GM18502 (cell line): ENCODE measurements around the gene TXNRD3.

Experiments used
- ATAC-seq: cut with Tn5 transposase; IDR thresholded peaks from one replicate; pipeline ENCODE4 v1.9.1; 2021; ENCODE audit warnings: mild to moderate bottlenecking; ENCODE audit not compliant: unreplicated experiment, poor library complexity

Gene TXNRD3

GRCh38 chr3:126654571-126655383 is at the start of gene TXNRD3:
TSS of gene TXNRD3 (minus strand) at chr3:126655124.
- ATAC-seq: no peak

GRCh38 chr3:126703512-126704493 is 48.9 kb upstream of the TXNRD3 start, which contains the start of gene CHCHD6:
TSS of gene CHCHD6 (plus strand) at chr3:126704240. CDS start at chr3:126704313, 73 bp downstream.
- ATAC-seq: peak; percentile 98

DNA sequence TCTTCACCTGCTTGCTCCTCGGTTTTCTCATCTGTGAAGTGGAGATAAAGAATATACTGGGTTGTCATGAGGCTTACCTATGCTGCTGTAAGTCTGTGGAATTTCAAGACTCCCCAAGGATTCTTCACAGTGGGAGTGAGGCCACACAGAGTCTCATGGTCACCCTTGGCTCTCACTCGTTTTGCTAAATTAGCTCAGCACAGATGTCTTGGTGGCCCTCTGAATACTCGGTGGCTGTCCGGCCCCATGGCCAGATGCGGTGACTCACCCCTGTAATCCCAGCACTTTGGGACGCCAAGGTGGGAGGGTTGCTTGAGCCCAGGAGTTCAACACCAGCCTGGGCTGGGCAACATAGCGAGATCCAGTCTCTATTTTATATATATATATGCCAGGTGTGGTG is 44.1 kb upstream of the TXNRD3 start:
- no peak for ATAC-seq

GRCh38 chr3:126696701-126697267 is 41.9 kb upstream of the TXNRD3 start:
- ATAC-seq: no peak

DNA sequence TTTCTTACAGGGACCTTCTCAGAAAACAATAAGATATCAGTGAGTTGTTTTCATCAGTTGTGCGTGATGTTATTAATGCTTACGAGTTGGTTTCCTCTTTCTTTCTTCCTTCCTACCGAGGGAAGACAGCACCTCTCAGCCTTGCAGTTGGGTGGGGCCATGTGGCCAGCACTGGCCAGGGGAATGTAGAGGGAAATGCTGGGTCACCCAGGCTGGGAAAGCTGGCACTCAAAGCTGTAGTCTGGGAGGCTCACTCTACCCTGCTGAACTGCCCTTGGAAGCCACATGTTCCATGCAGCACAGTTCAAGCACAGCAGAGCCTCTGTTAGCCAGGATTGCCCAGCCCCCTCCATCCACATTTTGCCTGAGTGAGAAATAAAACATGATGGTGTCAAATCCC is 39.0 kb upstream of the TXNRD3 start:
- ATAC-seq: no peak

DNA sequence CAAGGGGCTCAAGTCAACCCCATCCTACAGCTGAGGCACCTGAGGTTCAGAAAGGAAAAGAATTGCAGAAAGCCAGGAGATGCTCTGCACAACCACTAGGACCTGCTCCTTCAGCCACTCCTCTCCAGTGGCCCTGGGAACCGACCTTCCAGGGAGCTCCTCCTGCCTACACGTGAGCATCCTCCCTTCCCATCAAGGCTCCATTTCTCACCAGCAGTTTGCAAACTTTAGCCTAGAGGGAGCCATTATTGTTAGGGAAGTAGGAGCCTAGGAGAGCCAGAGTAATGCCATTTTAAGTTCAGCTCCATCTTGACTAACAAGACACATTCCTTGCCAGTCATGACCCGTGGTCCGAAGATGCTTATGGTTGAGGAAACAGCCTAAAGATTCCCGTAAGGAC is 37.9 kb upstream of the TXNRD3 start:
- no peak for ATAC-seq

- no peak for ATAC-seq
Observed at GRCh38 chr3:126691765-126692164, 36.8 kb upstream of the TXNRD3 start.

DNA sequence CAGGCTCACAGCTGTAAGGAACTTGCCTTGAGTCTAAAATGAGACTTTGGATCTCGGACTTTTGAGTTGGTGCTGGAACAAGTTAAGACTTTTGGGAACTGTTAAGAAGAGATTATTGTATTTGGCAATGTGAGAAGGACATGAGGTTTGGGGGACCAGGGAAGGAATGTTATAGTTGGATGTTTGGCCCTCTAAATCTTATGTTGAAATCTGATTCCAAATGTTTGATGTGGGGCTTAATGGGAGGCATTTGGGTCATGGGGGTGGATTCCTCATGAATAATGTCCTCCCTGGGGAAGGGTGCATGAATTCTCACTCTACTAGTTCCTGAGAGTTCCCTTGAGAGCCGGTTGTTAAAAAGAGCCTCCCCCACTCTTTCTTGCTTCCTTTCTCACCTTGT is 30.6 kb upstream of the TXNRD3 start:
- ATAC-seq: no peak

DNA sequence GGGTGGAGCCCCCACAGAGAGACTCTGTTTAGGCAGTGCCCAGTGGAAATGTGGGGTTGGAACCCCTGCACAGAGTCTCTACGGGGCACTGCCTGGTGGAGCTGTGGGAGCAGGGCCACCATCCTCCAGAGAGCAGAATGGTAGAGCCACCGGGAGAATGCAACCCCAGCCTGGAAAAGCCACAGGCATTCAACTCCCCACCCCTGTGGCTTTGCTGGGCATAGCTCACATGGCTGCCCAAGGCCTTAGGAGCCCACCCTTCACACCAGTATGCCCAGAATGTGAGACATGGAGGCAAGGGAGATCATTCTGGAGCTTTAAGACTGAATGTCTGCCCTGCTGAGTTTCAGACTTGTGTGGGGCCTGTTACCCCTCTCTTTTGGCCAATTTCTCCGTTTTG is 30.1 kb upstream of the TXNRD3 start:
- no peak for ATAC-seq

DNA sequence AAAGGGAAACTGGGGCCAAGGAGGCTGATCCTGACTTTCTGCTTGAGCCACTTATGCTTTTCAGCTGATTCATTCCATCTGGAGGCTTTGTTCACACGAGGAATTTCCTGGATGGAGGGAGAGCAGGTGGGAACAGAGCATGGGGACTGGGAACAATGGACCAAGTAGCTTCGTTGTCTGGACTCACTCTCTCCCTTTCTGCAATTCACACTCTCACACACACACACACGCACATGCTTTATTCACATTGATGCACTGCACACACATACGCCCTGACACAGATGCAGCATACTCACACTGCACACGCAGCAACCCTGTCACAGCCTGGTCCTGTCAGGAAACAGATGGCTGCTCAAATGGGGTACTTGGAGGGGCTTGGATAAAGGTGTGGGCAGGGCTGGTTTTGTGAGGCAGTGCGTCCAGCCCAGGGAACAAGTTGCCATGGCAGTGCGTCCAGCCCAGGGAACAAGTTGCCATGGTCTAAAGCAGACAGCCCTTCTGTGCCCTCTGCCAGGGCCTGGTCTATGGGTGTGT is 29.4 kb upstream of the TXNRD3 start:
- ATAC-seq: no peak

- no peak for ATAC-seq
Observed at GRCh38 chr3:126683069-126683468, 28.1 kb upstream of the TXNRD3 start.

GRCh38 chr3:126682009-126682408 is 27.1 kb upstream of the TXNRD3 start:
- ATAC-seq: no peak

- ATAC-seq: no peak
Observed at GRCh38 chr3:126680667-126681055, 25.7 kb upstream of the TXNRD3 start.

DNA sequence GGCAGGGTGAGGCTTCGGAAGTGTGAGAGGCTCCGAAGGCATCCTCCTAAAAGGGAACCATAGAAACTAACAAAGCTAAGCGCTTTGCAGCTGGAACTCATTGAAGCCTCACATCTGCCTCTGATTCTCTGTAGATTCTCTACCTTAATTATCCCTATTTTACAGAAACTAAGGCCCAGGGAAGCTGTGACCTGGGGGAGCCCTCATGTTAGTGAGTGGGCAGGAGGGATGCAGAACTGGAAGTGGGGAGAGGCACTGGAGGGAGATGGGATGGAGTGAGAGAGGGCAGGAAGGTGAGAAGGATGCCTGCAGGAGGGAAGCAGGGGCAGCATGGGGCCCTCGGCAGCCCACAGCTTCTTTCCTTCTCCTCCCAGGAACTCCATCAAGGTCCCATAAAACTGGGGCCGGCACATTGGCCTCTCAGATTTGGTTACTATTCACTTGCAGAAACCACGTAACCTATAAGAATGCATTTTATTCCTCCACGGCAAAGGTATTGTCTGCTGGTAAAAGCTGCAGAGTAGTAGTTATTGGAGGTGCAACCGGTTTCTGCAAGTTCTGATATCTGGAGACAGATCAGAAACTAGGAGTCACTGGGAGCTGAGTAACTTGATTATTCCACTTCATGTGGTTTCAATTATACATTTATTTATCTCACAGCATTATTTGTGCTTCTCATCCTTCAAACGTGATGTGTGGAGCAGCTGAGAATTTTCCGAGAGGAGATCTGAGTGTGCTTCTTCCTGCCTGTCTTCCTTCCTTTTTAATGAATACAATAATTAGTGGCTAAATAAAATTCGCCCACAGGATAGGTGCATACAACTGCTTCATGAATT is 25.1 kb upstream of the TXNRD3 start:
- no peak for ATAC-seq

GRCh38 chr3:126679318-126679751 is 24.4 kb upstream of the TXNRD3 start:
- no peak for ATAC-seq

GRCh38 chr3:126678693-126679317 is 23.9 kb upstream of the TXNRD3 start:
- ATAC-seq: no peak

GRCh38 chr3:126677862-126678503 is 23.1 kb upstream of the TXNRD3 start:
- ATAC-seq: no peak

DNA sequence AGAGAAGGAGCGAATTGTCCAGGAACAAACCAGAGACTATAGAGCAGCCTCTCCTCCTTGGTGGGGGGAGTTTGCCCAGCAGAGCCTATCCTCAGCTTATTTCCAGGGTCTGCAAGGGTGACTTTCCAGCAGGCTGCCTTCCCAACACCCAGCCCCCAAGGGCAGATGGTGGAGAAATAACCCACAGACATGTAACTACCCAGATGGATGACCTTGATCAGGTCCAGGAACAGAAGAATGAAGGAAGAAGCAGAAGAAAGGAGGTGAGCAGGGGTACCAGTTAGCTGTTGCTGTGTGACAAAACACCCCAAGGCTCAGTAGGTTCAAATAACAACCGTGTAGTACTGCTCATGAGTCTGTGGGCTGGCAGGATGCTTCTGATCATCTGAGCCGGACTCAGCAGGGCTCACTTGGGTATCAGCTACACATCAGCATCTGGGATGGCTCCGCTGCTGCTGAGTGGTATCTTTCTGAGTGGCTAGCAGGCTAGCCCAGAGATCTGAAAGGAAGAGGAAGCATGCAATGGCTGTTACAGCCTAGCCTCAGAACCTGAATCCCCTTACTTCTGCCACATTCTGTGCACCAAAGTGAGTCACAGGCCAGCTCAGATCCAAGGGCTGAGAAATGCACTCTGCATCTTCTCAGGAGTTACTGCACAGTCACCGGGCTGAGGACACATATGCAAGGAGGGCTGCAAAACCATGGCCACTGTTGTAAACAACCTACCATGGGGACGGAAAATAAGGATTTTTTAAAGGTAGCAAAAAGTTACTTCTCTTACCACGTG is 22.2 kb upstream of the TXNRD3 start:
- no peak for ATAC-seq
